ENCODE data around the gene NFATC4. TPM values are rescaled to one million over a fixed set of nuclear protein-coding genes. Genes with fewer than 3 reads are reported as not detected.

The NFATC4 gene
- total RNA-seq, 4 donors from 2014 or later = 10.8 to 25.3 (median 12.2) TPM

GRCh38 chr14:24335461-24336171 lies 32.4 kb upstream of the NFATC4 start:
- H3K4me1 ChIP-seq = peaks cover 71% of the 10 kb centered on the region
- H3K27ac ChIP-seq = peak overlapping the region; percentile 77
- H3K9me3 ChIP-seq = no peaks in the 10 kb centered on the region
- H3K36me3 ChIP-seq = peaks cover 20% of the 10 kb centered on the region
- DNase-seq (ENCODE audit: low spot score in 2 of 2) = peak in 1 of 2 donors; percentile 69
- H3K4me3 ChIP-seq = peak overlapping the region; percentile 46
- WGBS = 70% methylated on average over 8 of the region's 12 CpGs
- TF ChIP-seq POLR2A (IDR thresholded peaks at IDR 0.05) (no peak), EP300 (IDR thresholded peaks at IDR 0.05) (no peak), POLR2AphosphoS5 (IDR thresholded peaks at IDR 0.05) (no peak), CTCF (IDR thresholded peaks at IDR 0.05) (no peak)
- peaks cover 9% of the 10 kb centered on the region for H3K27me3 ChIP-seq

GRCh38 chr14:24337144-24337823 lies 30.7 kb upstream of the NFATC4 start:
- no peak overlapping the region for H3K4me3 ChIP-seq
- no peak for TF ChIP-seq EP300 (IDR thresholded peaks at IDR 0.05)
- no peak for TF ChIP-seq POLR2AphosphoS5 (IDR thresholded peaks at IDR 0.05)
- no peak for TF ChIP-seq POLR2A (IDR thresholded peaks at IDR 0.05)
- H3K4me1 ChIP-seq = peaks cover 63% of the 10 kb centered on the region
- WGBS = 84% methylated on average over 6 of the region's 7 CpGs
- H3K27ac ChIP-seq = no peak overlapping the region
- peaks cover 9% of the 10 kb centered on the region for H3K27me3 ChIP-seq
- no peaks in the 10 kb centered on the region for H3K9me3 ChIP-seq
- H3K36me3 ChIP-seq = peaks cover 20% of the 10 kb centered on the region
- peak in 1 of 2 donors; percentile 38 for DNase-seq (ENCODE audit: low spot score in 2 of 2)

- peaks cover 9% of the 10 kb centered on the region for H3K27me3 ChIP-seq
- WGBS = 83% methylated on average over 8 of the region's 8 CpGs
- peak in 1 of 2 donors; percentile 39 for DNase-seq (ENCODE audit: low spot score in 2 of 2)
- no peak for TF ChIP-seq POLR2A (IDR thresholded peaks at IDR 0.05)
- TF ChIP-seq EP300 (IDR thresholded peaks at IDR 0.05) = no peak
- no peak for TF ChIP-seq CTCF (IDR thresholded peaks at IDR 0.05)
- TF ChIP-seq POLR2AphosphoS5 (IDR thresholded peaks at IDR 0.05) = no peak
- H3K4me1 ChIP-seq = peaks cover 58% of the 10 kb centered on the region
- no peak overlapping the region for H3K4me3 ChIP-seq
- H3K27ac ChIP-seq = no peak overlapping the region
- no peaks in the 10 kb centered on the region for H3K9me3 ChIP-seq
- H3K36me3 ChIP-seq = peaks cover 20% of the 10 kb centered on the region
Observed at GRCh38 chr14:24337824-24338175, 30.2 kb upstream of the NFATC4 start.

GRCh38 chr14:24338843-24339242 lies 29.1 kb upstream of the NFATC4 start:
- TF ChIP-seq POLR2AphosphoS5 (IDR thresholded peaks at IDR 0.05) (no peak), EP300 (IDR thresholded peaks at IDR 0.05) (no peak), POLR2A (IDR thresholded peaks at IDR 0.05) (no peak), CTCF (IDR thresholded peaks at IDR 0.05) (no peak)
- 80% methylated on average over 3 of the region's 14 CpGs for WGBS
- Histone ChIP-seq H3K27me3 (peaks cover 9% of the 10 kb centered on the region), H3K4me1 (peaks cover 47% of the 10 kb centered on the region), H3K27ac (no peak overlapping the region), H3K4me3 (peak overlapping the region; percentile 71), H3K36me3 (peaks cover 20% of the 10 kb centered on the region), H3K9me3 (no peaks in the 10 kb centered on the region)
- peak in 1 of 2 donors; percentile 60 for DNase-seq (ENCODE audit: low spot score in 2 of 2)

- TF ChIP-seq POLR2A (IDR thresholded peaks at IDR 0.05) (no peak), POLR2AphosphoS5 (IDR thresholded peaks at IDR 0.05) (no peak), EP300 (IDR thresholded peaks at IDR 0.05) (no peak), CTCF (IDR thresholded peaks at IDR 0.05) (no peak)
- Histone ChIP-seq H3K9me3 (no peaks in the 10 kb centered on the region), H3K27ac (peak within 1 kb of the TSS; percentile 59), H3K36me3 (peaks cover 20% of the 10 kb centered on the region), H3K4me3 (peak within 1 kb of the TSS; percentile 71), H3K27me3 (peaks cover 6% of the 10 kb centered on the region), H3K4me1 (peaks cover 40% of the 10 kb centered on the region)
- peak; percentile 82 to 86 for DNase-seq (ENCODE audit: low spot score in 2 of 2)
- 13% methylated on average over 4 of the region's 51 CpGs for WGBS
Observed at GRCh38 chr14:24339284-24340151, 28.5 kb upstream of the NFATC4 start, which contains the start of gene RIPK3. TSS of gene RIPK3 (minus strand) at chr14:24339991. CDS start at chr14:24339826, 165 bp downstream.
